ENCODE results near the gene ADAMTS10.
"Not testable (repeated sequence)": the region's sequence is repeated elsewhere in the genome, so short reads cannot be mapped to it uniquely, and the experiment has no call there.

GRCh38 chr19:8564866-8565265, 45.6 kb downstream of the ADAMTS10 start:
- TF ChIP-seq EZH2, CTCF (IDR thresholded peaks at IDR 0.05): not testable (repeated sequence)
